ENCODE data around the gene RALBP1.

Gene RALBP1

GRCh38 chr18:9534844-9535243 lies 59.5 kb downstream of the RALBP1 start:
- H3K4me2 ChIP-seq (ENCODE audit: insufficient read depth, low read length, poor library complexity, severe bottlenecking), result no peak overlapping the region
- H3K23ac ChIP-seq (ENCODE audit: low read depth, low read length, poor library complexity), result peak overlapping the region; percentile 80
- no peaks in the 10 kb centered on the region for H3K9me3 ChIP-seq (replicated peaks in 1 of 2; ENCODE audit: control insufficient read depth in 2 of 2, insufficient read depth in 1 of 2, low read depth in 1 of 2, low read length in 2 of 2)
- WGBS, 2 donors (ENCODE audit: extremely low coverage in 2 of 2, insufficient read length in 2 of 2, insufficient replicate concordance in 1 of 2), result no CpG with 5 or more reads among the region's 11 CpGs
- no peak overlapping the region for H3K4ac ChIP-seq (ENCODE audit: low read length)
- H2BK120ac ChIP-seq (ENCODE audit: low read depth, low read length), result no peak overlapping the region
- no peak overlapping the region for H2BK12ac ChIP-seq (ENCODE audit: low read length)
- no peak overlapping the region for H2AK5ac ChIP-seq (ENCODE audit: low read depth, low read length)
- H2BK5ac ChIP-seq (ENCODE audit: low read length), result no peak overlapping the region
- no peak overlapping the region for H3K4me3 ChIP-seq (ENCODE audit: low read length in 2 of 2)
- no peak overlapping the region for H4K8ac ChIP-seq (ENCODE audit: low read depth, low read length)
- no peak for DNase-seq (ENCODE audit: low spot score)
- H3K79me1 ChIP-seq (ENCODE audit: low read depth, low read length), result no peaks in the 10 kb centered on the region
- no peak overlapping the region for H4K91ac ChIP-seq (ENCODE audit: low read depth, low read length, poor library complexity)
- peak overlapping the region; percentile 89 for H2AFZ ChIP-seq (ENCODE audit: low read length)
- H3K27ac ChIP-seq (replicated peaks; ENCODE audit: low read length), result no peak overlapping the region
- H3K36me3 ChIP-seq (replicated peaks in 1 of 2; ENCODE audit: control insufficient read depth in 2 of 2, insufficient read depth in 2 of 2, low read length in 2 of 2), result peaks cover 22 to 72% of the 10 kb centered on the region in 2 donors
- no peak overlapping the region for H2BK15ac ChIP-seq (ENCODE audit: low read length)
- no peak overlapping the region for H3K9ac ChIP-seq (ENCODE audit: low read depth, low read length, poor library complexity)
- H3K14ac ChIP-seq (ENCODE audit: low read length), result peak overlapping the region; percentile 91
- H3K18ac ChIP-seq (ENCODE audit: low read length), result peak overlapping the region; percentile 35
- H3K27me3 ChIP-seq (ENCODE audit: control insufficient read depth in 3 of 3, insufficient read depth in 3 of 3, low read depth in 1 of 3, low read length in 3 of 3), result no peaks in the 10 kb centered on the region
- peaks cover 7 to 14% of the 10 kb centered on the region in 2 donors for H3K4me1 ChIP-seq (ENCODE audit: control insufficient read depth in 2 of 2, insufficient read depth in 1 of 2, low read depth in 1 of 2, low read length in 2 of 2)

DNA sequence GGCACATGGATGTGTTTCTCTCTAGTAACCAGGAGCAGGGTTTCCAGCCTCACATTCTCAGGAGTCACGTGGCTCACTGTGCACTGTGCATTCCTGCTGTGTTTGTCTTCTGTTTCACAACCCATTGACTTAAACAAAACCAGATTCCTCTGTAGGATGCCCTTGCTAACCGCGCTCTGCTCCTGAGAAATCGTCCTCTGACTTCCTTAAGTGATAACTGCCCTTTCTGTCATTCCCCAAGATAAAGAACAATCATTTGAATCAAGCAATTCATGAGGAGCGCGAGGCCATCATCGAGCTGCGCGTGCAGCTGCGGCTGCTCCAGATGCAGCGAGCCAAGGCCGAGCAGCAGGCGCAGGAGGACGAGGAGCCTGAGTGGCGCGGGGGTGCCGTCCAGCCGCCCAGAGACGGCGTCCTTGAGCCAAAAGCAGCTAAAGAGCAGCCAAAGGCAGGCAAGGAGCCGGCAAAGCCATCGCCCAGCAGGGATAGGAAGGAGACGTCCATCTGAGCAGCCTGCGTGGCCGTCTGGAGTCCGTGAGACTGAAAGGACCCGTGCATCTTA lies 60.2 kb downstream of the RALBP1 start:
- no peak overlapping the region for H2BK5ac ChIP-seq (ENCODE audit: low read length)
- peak overlapping the region; percentile 47 for H3K14ac ChIP-seq (ENCODE audit: low read length)
- no peak overlapping the region for H3K4me3 ChIP-seq (ENCODE audit: low read length in 2 of 2)
- H4K8ac ChIP-seq (ENCODE audit: low read depth, low read length), result no peak overlapping the region
- H2BK15ac ChIP-seq (ENCODE audit: low read length), result no peak overlapping the region
- peak overlapping the region; percentile 82 for H3K23ac ChIP-seq (ENCODE audit: low read depth, low read length, poor library complexity)
- peak; percentile 6 for DNase-seq (ENCODE audit: low spot score)
- WGBS, 2 donors (ENCODE audit: extremely low coverage in 2 of 2, insufficient read length in 2 of 2, insufficient replicate concordance in 1 of 2), result no CpG with 5 or more reads among the region's 27 CpGs
- peak overlapping the region; percentile 26 for H3K4ac ChIP-seq (ENCODE audit: low read length)
- H2BK12ac ChIP-seq (ENCODE audit: low read length), result peak overlapping the region; percentile 66
- peak overlapping the region; percentile 48 for H3K27ac ChIP-seq (replicated peaks; ENCODE audit: low read length)
- H3K18ac ChIP-seq (ENCODE audit: low read length), result peak overlapping the region; percentile 91
- H2BK120ac ChIP-seq (ENCODE audit: low read depth, low read length), result no peak overlapping the region
- H3K36me3 ChIP-seq (replicated peaks in 1 of 2; ENCODE audit: control insufficient read depth in 2 of 2, insufficient read depth in 2 of 2, low read length in 2 of 2), result peaks cover 21 to 70% of the 10 kb centered on the region in 2 donors
- H3K27me3 ChIP-seq (ENCODE audit: control insufficient read depth in 3 of 3, insufficient read depth in 3 of 3, low read depth in 1 of 3, low read length in 3 of 3), result no peaks in the 10 kb centered on the region
- H3K9me3 ChIP-seq (replicated peaks in 1 of 2; ENCODE audit: control insufficient read depth in 2 of 2, insufficient read depth in 1 of 2, low read depth in 1 of 2, low read length in 2 of 2), result no peaks in the 10 kb centered on the region
- no peak overlapping the region for H4K91ac ChIP-seq (ENCODE audit: low read depth, low read length, poor library complexity)
- H2AK5ac ChIP-seq (ENCODE audit: low read depth, low read length), result peak overlapping the region; percentile 26
- H2AFZ ChIP-seq (ENCODE audit: low read length), result peak overlapping the region; percentile 89
- H3K9ac ChIP-seq (ENCODE audit: low read depth, low read length, poor library complexity), result peak overlapping the region; percentile 32
- H3K4me2 ChIP-seq (ENCODE audit: insufficient read depth, low read length, poor library complexity, severe bottlenecking), result no peak overlapping the region
- H3K79me1 ChIP-seq (ENCODE audit: low read depth, low read length), result no peaks in the 10 kb centered on the region
- peaks cover 7 to 14% of the 10 kb centered on the region in 2 donors for H3K4me1 ChIP-seq (ENCODE audit: control insufficient read depth in 2 of 2, insufficient read depth in 1 of 2, low read depth in 1 of 2, low read length in 2 of 2)

DNA sequence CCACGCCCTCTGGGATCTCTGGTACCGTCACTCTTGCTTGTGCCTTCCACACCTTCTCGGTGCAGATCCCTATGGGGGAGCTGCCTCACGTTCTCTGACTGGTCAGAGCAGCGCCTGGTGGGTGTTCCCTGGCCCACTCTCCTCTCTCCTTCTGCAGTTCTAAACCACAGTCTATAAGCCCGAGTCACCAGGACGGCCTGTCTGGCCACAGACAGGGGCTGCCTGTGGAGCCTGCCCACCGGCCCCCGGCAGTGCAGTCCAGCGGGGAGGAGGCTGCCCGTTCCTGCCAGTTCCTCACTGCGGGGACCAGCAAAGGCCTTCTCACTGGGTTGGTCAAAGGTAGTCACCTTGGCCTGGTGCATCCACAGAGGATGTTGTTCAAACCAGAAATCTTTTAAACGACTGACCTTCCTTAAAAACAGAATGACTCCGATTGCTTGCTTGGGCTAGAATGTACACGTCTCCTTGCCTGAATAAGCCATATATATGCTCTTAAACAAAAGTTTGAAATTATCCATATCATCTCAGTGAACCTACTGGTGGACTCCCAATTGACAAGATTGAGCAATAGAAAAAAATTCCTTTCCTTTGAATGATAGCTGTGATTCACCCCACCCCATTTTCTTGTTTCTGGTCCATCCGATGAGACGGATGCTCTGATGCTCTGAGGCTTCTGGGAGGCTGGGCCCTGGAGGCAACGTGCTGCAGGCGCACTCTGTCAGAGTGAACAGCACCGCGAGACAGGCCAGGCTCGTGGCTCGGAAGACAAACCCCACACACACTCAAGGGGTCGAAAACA lies 61.2 kb downstream of the RALBP1 start:
- H2AFZ ChIP-seq (ENCODE audit: low read length), result no peak overlapping the region
- peak overlapping the region; percentile 61 for H3K18ac ChIP-seq (ENCODE audit: low read length)
- H3K27ac ChIP-seq (replicated peaks; ENCODE audit: low read length), result no peak overlapping the region

GRCh38 chr18:9537677-9538076 lies 62.4 kb downstream of the RALBP1 start:
- DNase-seq (ENCODE audit: low spot score), result no peak
- no peak overlapping the region for H3K4me2 ChIP-seq (ENCODE audit: insufficient read depth, low read length, poor library complexity, severe bottlenecking)
- H3K79me1 ChIP-seq (ENCODE audit: low read depth, low read length), result no peaks in the 10 kb centered on the region
- H3K23ac ChIP-seq (ENCODE audit: low read depth, low read length, poor library complexity), result no peak overlapping the region
- H3K4ac ChIP-seq (ENCODE audit: low read length), result no peak overlapping the region
- no peak overlapping the region for H2BK120ac ChIP-seq (ENCODE audit: low read depth, low read length)
- no peak overlapping the region for H3K4me3 ChIP-seq (ENCODE audit: low read length in 2 of 2)
- WGBS, 2 donors (ENCODE audit: extremely low coverage in 2 of 2, insufficient read length in 2 of 2, insufficient replicate concordance in 1 of 2), result no CpG with 5 or more reads among the region's 6 CpGs
- peaks cover 20 to 52% of the 10 kb centered on the region in 2 donors for H3K36me3 ChIP-seq (replicated peaks in 1 of 2; ENCODE audit: control insufficient read depth in 2 of 2, insufficient read depth in 2 of 2, low read length in 2 of 2)
- no peak overlapping the region for H4K91ac ChIP-seq (ENCODE audit: low read depth, low read length, poor library complexity)
- H2BK12ac ChIP-seq (ENCODE audit: low read length), result no peak overlapping the region
- no peaks in the 10 kb centered on the region for H3K27me3 ChIP-seq (ENCODE audit: control insufficient read depth in 3 of 3, insufficient read depth in 3 of 3, low read depth in 1 of 3, low read length in 3 of 3)
- no peak overlapping the region for H3K14ac ChIP-seq (ENCODE audit: low read length)
- H3K27ac ChIP-seq (replicated peaks; ENCODE audit: low read length), result no peak overlapping the region
- no peak overlapping the region for H3K9ac ChIP-seq (ENCODE audit: low read depth, low read length, poor library complexity)
- no peak overlapping the region for H2BK15ac ChIP-seq (ENCODE audit: low read length)
- no peak overlapping the region for H2AFZ ChIP-seq (ENCODE audit: low read length)
- peaks cover 7 to 14% of the 10 kb centered on the region in 2 donors for H3K4me1 ChIP-seq (ENCODE audit: control insufficient read depth in 2 of 2, insufficient read depth in 1 of 2, low read depth in 1 of 2, low read length in 2 of 2)
- H4K8ac ChIP-seq (ENCODE audit: low read depth, low read length), result no peak overlapping the region
- no peaks in the 10 kb centered on the region for H3K9me3 ChIP-seq (replicated peaks in 1 of 2; ENCODE audit: control insufficient read depth in 2 of 2, insufficient read depth in 1 of 2, low read depth in 1 of 2, low read length in 2 of 2)
- no peak overlapping the region for H2AK5ac ChIP-seq (ENCODE audit: low read depth, low read length)
- H2BK5ac ChIP-seq (ENCODE audit: low read length), result no peak overlapping the region
- H3K18ac ChIP-seq (ENCODE audit: low read length), result no peak overlapping the region

More for the DNA sequence above, 61.2 kb downstream of the RALBP1 start:
- Histone ChIP-seq H3K14ac (ENCODE audit: low read length) (peak overlapping the region; percentile 77), H2BK12ac (ENCODE audit: low read length) (no peak overlapping the region), H2BK5ac (ENCODE audit: low read length) (no peak overlapping the region), H2BK15ac (ENCODE audit: low read length) (no peak overlapping the region), H2BK120ac (ENCODE audit: low read depth, low read length) (no peak overlapping the region), H2AK5ac (ENCODE audit: low read depth, low read length) (no peak overlapping the region), H3K9ac (ENCODE audit: low read depth, low read length, poor library complexity) (peak overlapping the region; percentile 39), H3K4ac (ENCODE audit: low read length) (no peak overlapping the region), H3K36me3 (replicated peaks in 1 of 2; ENCODE audit: control insufficient read depth in 2 of 2, insufficient read depth in 2 of 2, low read length in 2 of 2) (peaks cover 20 to 60% of the 10 kb centered on the region in 2 donors), H4K8ac (ENCODE audit: low read depth, low read length) (no peak overlapping the region), H3K4me3 (ENCODE audit: low read length in 2 of 2) (no peak overlapping the region), H3K4me1 (ENCODE audit: control insufficient read depth in 2 of 2, insufficient read depth in 1 of 2, low read depth in 1 of 2, low read length in 2 of 2) (peaks cover 7 to 14% of the 10 kb centered on the region in 2 donors), H3K9me3 (replicated peaks in 1 of 2; ENCODE audit: control insufficient read depth in 2 of 2, insufficient read depth in 1 of 2, low read depth in 1 of 2, low read length in 2 of 2) (no peaks in the 10 kb centered on the region), H3K27me3 (ENCODE audit: control insufficient read depth in 3 of 3, insufficient read depth in 3 of 3, low read depth in 1 of 3, low read length in 3 of 3) (no peaks in the 10 kb centered on the region), H3K4me2 (ENCODE audit: insufficient read depth, low read length, poor library complexity, severe bottlenecking) (no peak overlapping the region), H3K23ac (ENCODE audit: low read depth, low read length, poor library complexity) (no peak overlapping the region), H3K79me1 (ENCODE audit: low read depth, low read length) (no peaks in the 10 kb centered on the region), H4K91ac (ENCODE audit: low read depth, low read length, poor library complexity) (no peak overlapping the region)
- WGBS, 2 donors (ENCODE audit: extremely low coverage in 2 of 2, insufficient read length in 2 of 2, insufficient replicate concordance in 1 of 2), result no CpG with 5 or more reads among the region's 24 CpGs
- no peak for DNase-seq (ENCODE audit: low spot score)

Data from neuronal stem cell (in vitro differentiated cells).